IMR-90 (cell line): ENCODE data around the gene CENPP. TPM values are rescaled to one million over a fixed set of nuclear protein-coding genes. Genes with fewer than 3 reads are reported as not detected.

ENCODE experiments used
- ATAC-seq: fragments of 200-7000 bp; cut with Tn5 transposase; 2 replicates; pipeline ENCODE4 v1.9.1; 2020; ENCODE audit warnings: low read depth, mild to moderate bottlenecking, moderate library complexity
- BruUV-seq: library from RNA; stranded (reverse); fragments of 400-500 nt; replicated peaks from 2 replicates; lab custom pipeline; 2021; lab: Mats Ljungman, UMichigan
- CTCF ChIA-PET: fragments of 300-600 bp; formaldehyde crosslinking; extraction: SDS; loops from one replicate; lab custom pipeline; 2021; ENCODE audit warnings: antibody characterized with exemption; lab: Yijun Ruan, JAX
- POLR2A ChIA-PET: fragments of 300-600 bp; sonication (Branson Sonifier 250); formaldehyde crosslinking; loops from one replicate; lab custom pipeline; 2022; ENCODE audit warnings: antibody characterized with exemption; ENCODE audit not compliant: unreplicated experiment; lab: Charles Lee
- DNase-seq: peaks from one replicate; pipeline ENCODE4 v3.0.0; 2013
- H2AFZ ChIP-seq: replicated peaks from 2 replicates; pipeline ENCODE3; 2013; ENCODE audit warnings: low read length, mild to moderate bottlenecking; ENCODE audit not compliant: poor library complexity
- H2AK5ac ChIP-seq: 2 replicates; pipeline ENCODE4 v1.6.1; 2013; ENCODE audit warnings: low read depth, low read length, inconsistent platforms
- H2AK9ac ChIP-seq: replicated peaks from 2 replicates; pipeline ENCODE3; 2013; ENCODE audit warnings: mild to moderate bottlenecking, low read depth, low read length, moderate library complexity; ENCODE audit not compliant: poor library complexity
- H2BK120ac ChIP-seq: 2 replicates; pipeline ENCODE4 v1.6.1; 2013; ENCODE audit warnings: low read depth, low read length, inconsistent platforms
- H2BK15ac ChIP-seq: 3 replicates; pipeline ENCODE4 v1.6.1; 2013; ENCODE audit warnings: low read depth, low read length, inconsistent platforms
- H2BK20ac ChIP-seq: 2 replicates; pipeline ENCODE4 v1.6.1; 2013; ENCODE audit warnings: low read depth, mild to moderate bottlenecking, inconsistent platforms, low read length, moderate library complexity
- H2BK5ac ChIP-seq: 2 replicates; pipeline ENCODE4 v1.6.1; 2013; ENCODE audit warnings: mild to moderate bottlenecking, low read depth, low read length, inconsistent platforms; ENCODE audit not compliant: poor library complexity, severe bottlenecking
- H3K14ac ChIP-seq: replicated peaks from 2 replicates; pipeline ENCODE4 v1.6.1; 2013; ENCODE audit warnings: low read depth, low read length, inconsistent platforms
- H3K18ac ChIP-seq: 2 replicates; pipeline ENCODE4 v1.6.1; 2013; ENCODE audit warnings: low read depth, low read length, control low read depth
- H3K23ac ChIP-seq: 2 replicates; pipeline ENCODE4 v1.6.1; 2013; ENCODE audit warnings: low read depth, low read length, inconsistent platforms
- H3K27ac ChIP-seq: 2 replicates; pipeline ENCODE4 v1.5.1; 2013; ENCODE audit warnings: mild to moderate bottlenecking, control low read depth, low read length; ENCODE audit not compliant: insufficient read depth
- H3K27me3 ChIP-seq: 2 replicates; pipeline ENCODE4 v1.6.1; 2013; ENCODE audit warnings: low read length; ENCODE audit not compliant: control insufficient read depth, insufficient read depth
- H3K36me3 ChIP-seq: 2 replicates; pipeline ENCODE4 v1.6.1; 2013; ENCODE audit warnings: low read length, mixed read lengths; ENCODE audit not compliant: control insufficient read depth, insufficient read depth
- H3K4ac ChIP-seq: 2 replicates; pipeline ENCODE4 v1.6.1; 2013; ENCODE audit warnings: low read depth, low read length, inconsistent platforms
- H3K4me1 ChIP-seq: 2 replicates; pipeline ENCODE4 v1.6.1; 2013; ENCODE audit warnings: low read length, mixed read lengths; ENCODE audit not compliant: control insufficient read depth, insufficient read depth
- H3K4me2 ChIP-seq: 2 replicates; pipeline ENCODE4 v1.6.1; 2013; ENCODE audit warnings: low read depth, mild to moderate bottlenecking, control low read depth, low read length, moderate library complexity
- H3K4me3 ChIP-seq: 2 replicates; pipeline ENCODE4 v1.5.1; 2013; ENCODE audit warnings: low read depth, mild to moderate bottlenecking, control low read depth, low read length, moderate library complexity; ENCODE audit not compliant: insufficient read depth
- H3K56ac ChIP-seq: 2 replicates; pipeline ENCODE4 v1.6.1; 2013; ENCODE audit warnings: low read length, inconsistent platforms; ENCODE audit not compliant: insufficient read depth; ENCODE audit errors: extremely low read depth
- H3K79me1 ChIP-seq, 2 experiments: 2 replicates each; pipeline ENCODE4 v1.6.1; 2013; ENCODE audit warnings: low read length in 2 of 2, inconsistent platforms in 1 of 2, low read depth in 1 of 2
- H3K9ac ChIP-seq: 2 replicates; pipeline ENCODE4 v1.6.1; 2013; ENCODE audit warnings: low read depth, low read length, control low read depth
- H3K9me1 ChIP-seq: 2 replicates; pipeline ENCODE4 v1.6.1; 2013; ENCODE audit warnings: low read length, inconsistent platforms; ENCODE audit not compliant: insufficient read depth
- H3K9me3 ChIP-seq: 2 replicates; pipeline ENCODE4 v1.6.1; 2013; ENCODE audit warnings: low read length; ENCODE audit not compliant: control insufficient read depth, insufficient read depth
- H4K20me1 ChIP-seq: 2 replicates; pipeline ENCODE4 v1.6.1; 2013; ENCODE audit warnings: low read length, inconsistent platforms; ENCODE audit not compliant: insufficient read depth
- H4K5ac ChIP-seq: 2 replicates; pipeline ENCODE4 v1.6.1; 2013; ENCODE audit warnings: mild to moderate bottlenecking, low read depth, low read length, control low read depth
- H4K8ac ChIP-seq, 2 experiments: 2 replicates each; pipeline ENCODE4 v1.6.1; 2013; ENCODE audit warnings: low read depth in 2 of 2, low read length in 2 of 2, control low read depth in 1 of 2, inconsistent platforms in 1 of 2
- H4K91ac ChIP-seq: 2 replicates; pipeline ENCODE4 v1.6.1; 2013; ENCODE audit warnings: low read depth, low read length, inconsistent platforms; ENCODE audit not compliant: insufficient read depth
- BHLHE40 ChIP-seq: fragments of 150-350 bp; IDR thresholded peaks from 2 replicates; pipeline ENCODE4 v1.6.1; 2016; ENCODE audit warnings: mild to moderate bottlenecking, low read depth, low read length
- CEBPB ChIP-seq: IDR thresholded peaks from 2 replicates; pipeline ENCODE4 v1.6.1; 2012; ENCODE audit warnings: low read depth, low read length, improper control_type of control experiment
- CHD1 ChIP-seq: IDR thresholded peaks from 2 replicates; pipeline ENCODE4 v1.6.1; 2012; ENCODE audit warnings: low read depth, low read length, improper control_type of control experiment
- CTCF ChIP-seq: conservative IDR thresholded peaks from 2 replicates; pipeline ENCODE4 v1.5.1; 2012; ENCODE audit warnings: mild to moderate bottlenecking, low read depth, low read length, improper control_type of control experiment
- FOS ChIP-seq: fragments of 150-350 bp; IDR thresholded peaks from 2 replicates; pipeline ENCODE4 v1.6.1; 2016; ENCODE audit warnings: low read depth, low read length
- MAFK ChIP-seq: IDR thresholded peaks from 2 replicates; pipeline ENCODE4 v1.6.1; 2012; ENCODE audit warnings: low read depth, low read length, improper control_type of control experiment
- MAZ ChIP-seq: IDR thresholded peaks from 2 replicates; pipeline ENCODE4 v1.6.1; 2012; ENCODE audit warnings: low read depth, mild to moderate bottlenecking, low read length, improper control_type of control experiment, moderate library complexity, borderline replicate concordance
- MXI1 ChIP-seq: IDR thresholded peaks from 2 replicates; pipeline ENCODE4 v1.6.1; 2012; ENCODE audit warnings: low read depth, mild to moderate bottlenecking, low read length, moderate library complexity, borderline replicate concordance
- NFE2L2 ChIP-seq: fragments of 150-350 bp; IDR thresholded peaks from 2 replicates; pipeline ENCODE4 v1.6.1; 2016; ENCODE audit warnings: low read depth, mild to moderate bottlenecking, low read length
- POLR2A ChIP-seq: IDR thresholded peaks from 2 replicates; pipeline ENCODE4 v1.6.1; 2012; ENCODE audit warnings: mild to moderate bottlenecking, low read depth, low read length
- RAD21 ChIP-seq: IDR thresholded peaks from 2 replicates; pipeline ENCODE4 v1.6.1; 2012; ENCODE audit warnings: low read length, improper control_type of control experiment
- RCOR1 ChIP-seq: IDR thresholded peaks from 2 replicates; pipeline ENCODE4 v1.6.1; 2012; ENCODE audit warnings: mild to moderate bottlenecking, low read length, improper control_type of control experiment; ENCODE audit not compliant: insufficient replicate concordance
- RFX5 ChIP-seq: IDR thresholded peaks from 2 replicates; pipeline ENCODE4 v1.8.0; 2012; ENCODE audit warnings: low read depth, mild to moderate bottlenecking, low read length, moderate library complexity
- SMC3 ChIP-seq: fragments of 150-350 bp; IDR thresholded peaks from 2 replicates; pipeline ENCODE4 v1.6.1; 2016; ENCODE audit warnings: low read depth, mild to moderate bottlenecking, antibody characterized with exemption, low read length, moderate library complexity
- USF2 ChIP-seq: fragments of 150-350 bp; IDR thresholded peaks from 2 replicates; pipeline ENCODE4 v1.6.1; 2017; ENCODE audit warnings: mild to moderate bottlenecking, antibody characterized with exemption, low read length, low read depth
- WGBS, 2 experiments: methylation state at CpG; one replicate each; pipeline versions ENCODE4 v1.1.5 to v1.1.7; 2013; ENCODE audit warnings: missing lambda C conversion rate in 2 of 2; ENCODE audit not compliant: insufficient read length in 1 of 2; ENCODE audit errors: extremely low coverage in 2 of 2; 5-methylcytosine and 5-hydroxymethylcytosine counted together
- dilution Hi-C: fragments of 300-500 bp; cut with HindIII; formaldehyde crosslinking; loops from one replicate; pipeline ENCODE4 v1.14.3; 2018; ENCODE audit warnings: low sequenced_read_pairs; ENCODE audit not compliant: unreplicated experiment
- in situ Hi-C: fragments of 300-500 bp; cut with MboI; formaldehyde crosslinking; loops from 3 replicates; pipeline ENCODE4 v1.14.3; 2019; ENCODE audit warnings: low sequenced_read_pairs, inconsistent platforms, mixed read lengths
- intact Hi-C: fragments of 100-400 bp; cut with micrococcal nuclease; formaldehyde crosslinking; loops from 2 replicates; pipeline ENCODE4 v1.10.0; 2022
- polyA plus RNA-seq, 3 experiments: library from polyadenylated mRNA; depleted of rRNA; stranded (reverse); fragments of >200 nt; gene quantifications; 2 replicates each; pipeline ENCODE4 v1.2.3, GENCODE V29; 2012; ENCODE audit warnings: low replicate concordance in 1 of 3
- total RNA-seq: library from RNA; depleted of rRNA; stranded (reverse); fragments of >200 nt; gene quantifications from 2 replicates; pipeline ENCODE4 v1.2.3, GENCODE V29; 2012
- TF ChIP-seq, protein P1 (sequence below): fragments of 150-350 bp; IDR thresholded peaks from 2 replicates; pipeline ENCODE4 v1.6.1; 2016; ENCODE audit warnings: low read depth, mild to moderate bottlenecking, low read length, moderate library complexity, borderline replicate concordance

The CENPP gene
- total and polyA plus RNA-seq, 2 of the 4 experiments (the other 2 are of a cell fraction): 1.4 to 2.0 TPM

GRCh38 chr9:92605224-92605623 is 279.5 kb downstream of the CENPP start:
- Histone ChIP-seq H3K4me3 (no peak overlapping the region), H3K4me1 (peaks cover 17% of the 10 kb centered on the region), H3K27ac (no peak overlapping the region), H3K18ac (no peak overlapping the region), H2BK20ac (no peak overlapping the region), H3K9me3 (no peaks in the 10 kb centered on the region; the same call in 1 of the 2 replicates), H3K14ac (no peak overlapping the region), H2AK5ac (no peak overlapping the region), H3K27me3 (no peaks in the 10 kb centered on the region), H3K36me3 (no peaks in the 10 kb centered on the region), H2BK15ac (no peak overlapping the region), H2AFZ (no peak overlapping the region), H4K91ac (no peak overlapping the region), H3K79me1 (0 out of 4 replicates have a peak, but pooled peaks cover 0 to 6% of the 10 kb centered on the region in 2 experiments), H3K4me2 (no peak overlapping the region), H3K9ac (no peak overlapping the region), H3K56ac (no peak overlapping the region), H4K20me1 (no peaks in the 10 kb centered on the region), H4K5ac (no peak overlapping the region), H2AK9ac (no peak overlapping the region), H3K23ac (no peak overlapping the region), H4K8ac (no peak overlapping the region), H3K9me1 (peaks cover 18% of the 10 kb centered on the region), H2BK120ac (no peak overlapping the region), H3K4ac (no peak overlapping the region), H2BK5ac (no peak overlapping the region)
- no CpG with 5 or more reads among the region's 5 CpGs for WGBS, 2 experiments
- POLR2A ChIA-PET: no interaction called here
- no TSS peak for BruUV-seq
- DNase-seq: no peak
- TF ChIP-seq MXI1 (no peak), RAD21 (no peak), NFE2L2 (no peak), CHD1 (no peak), MAFK (no peak), MAZ (no peak), POLR2A (no peak), RCOR1 (no peak), USF2 (no peak), RFX5 (no peak), FOS (no peak), SMC3 (no peak), BHLHE40 (no peak), CTCF (no peak), CEBPB (no peak)
- TF ChIP-seq, protein P1, sequence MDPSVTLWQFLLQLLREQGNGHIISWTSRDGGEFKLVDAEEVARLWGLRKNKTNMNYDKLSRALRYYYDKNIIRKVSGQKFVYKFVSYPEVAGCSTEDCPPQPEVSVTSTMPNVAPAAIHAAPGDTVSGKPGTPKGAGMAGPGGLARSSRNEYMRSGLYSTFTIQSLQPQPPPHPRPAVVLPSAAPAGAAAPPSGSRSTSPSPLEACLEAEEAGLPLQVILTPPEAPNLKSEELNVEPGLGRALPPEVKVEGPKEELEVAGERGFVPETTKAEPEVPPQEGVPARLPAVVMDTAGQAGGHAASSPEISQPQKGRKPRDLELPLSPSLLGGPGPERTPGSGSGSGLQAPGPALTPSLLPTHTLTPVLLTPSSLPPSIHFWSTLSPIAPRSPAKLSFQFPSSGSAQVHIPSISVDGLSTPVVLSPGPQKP: no peak
- intact Hi-C loops: no loop called here
- in situ Hi-C loops: no loop called here
- CTCF ChIA-PET: interaction anchor here (0.6 to 0.8 kb wide), 2 partner anchors 116 to 118 kb away, joined by 3 read pairs; no protein-coding TSS in a partner anchor
- dilution Hi-C loops: no loop called here
- ATAC-seq: no peak
